Testis (tissue), 3 donors: Measurements from ENCODE around the gene FYN. TPM values are rescaled to one million over a fixed set of nuclear protein-coding genes. Genes with fewer than 3 reads are reported as not detected.

Experiments
- DNase-seq: peaks from one replicate; pipeline ENCODE4 v3.0.0-alpha.2; 2019
- H3K27ac ChIP-seq, 2 donors: fragments of 200-600 bp; sonication (generic); one replicate each; pipeline ENCODE4 v1.5.1; 2019
- H3K27me3 ChIP-seq: fragments of 200-600 bp; sonication (generic); one replicate; pipeline ENCODE4 v1.5.1; 2019
- H3K36me3 ChIP-seq: fragments of 200-600 bp; sonication (generic); one replicate; pipeline ENCODE4 v1.5.1; 2017; ENCODE audit warnings: low read depth; ENCODE audit errors: missing control alignments
- H3K4me1 ChIP-seq: fragments of 200-600 bp; sonication (generic); one replicate; pipeline ENCODE4 v1.5.1; 2019
- H3K4me3 ChIP-seq, 2 donors: fragments of 200-600 bp; sonication (generic); one replicate each; pipeline ENCODE4 v1.5.1; 2017 to 2019
- H3K9me3 ChIP-seq: fragments of 200-600 bp; sonication (generic); one replicate; pipeline ENCODE4 v1.5.1; 2017
- POLR2A ChIP-seq: fragments of 450-650 bp; IDR thresholded peaks from one replicate; pipeline ENCODE4 v1.6.1; 2017; ENCODE audit warnings: antibody characterized with exemption, mild to moderate bottlenecking, moderate library complexity
- WGBS, 2 donors: methylation state at CpG; one replicate each; pipeline ENCODE4 v1.1.5; 2018; 5-methylcytosine and 5-hydroxymethylcytosine counted together
- intact Hi-C: fragments of 100-400 bp; cut with DNase I; formaldehyde crosslinking; loops from one replicate; pipeline ENCODE4 v1.15.1; 2023; ENCODE audit warnings: low total_unique reads
- polyA plus RNA-seq: library from polyadenylated mRNA; stranded (reverse); fragments of 350-450 nt; fragmentation: Illumina TruSeq; extraction: RNeasy Lipid Tissue Mini Kit (QIAGEN cat#74804); gene quantifications from one replicate; pipeline ENCODE4 v1.2.3, GENCODE V29; 2014; ENCODE audit warnings: low read depth, low replicate concordance; ENCODE audit not compliant: insufficient read depth
- total RNA-seq, 2 donors: library from RNA; depleted of rRNA; stranded (reverse); fragments of >200 nt; gene quantifications; one replicate each; pipeline ENCODE4 v1.2.3, GENCODE V29; 2016
- TF ChIP-seq, protein P1 (sequence below), 3 experiments: fragments of 450-650 bp in 2 of 3; fragments of 200-600 bp in 1 of 3; sonication (generic) in 1 of 3; IDR thresholded peaks; one replicate each; pipeline ENCODE4 v1.5.1; 2016 to 2019; ENCODE audit warnings: antibody characterized with exemption in 3 of 3, mild to moderate bottlenecking in 2 of 3, moderate library complexity in 1 of 3

The FYN gene
- total and polyA plus RNA-seq, 3 donors from 2014 or later: 74.0 to 145 (median 104) TPM

- WGBS, 2 donors: 72 to 74% methylated on average over 2 of the region's 2 CpGs
- Histone ChIP-seq H3K36me3 (no peaks in the 10 kb centered on the region), H3K4me1 (peaks cover 3% of the 10 kb centered on the region), H3K9me3 (no peaks in the 10 kb centered on the region), H3K27ac (no peak overlapping the region), H3K27me3 (no peaks in the 10 kb centered on the region), H3K4me3 (no peak overlapping the region)
- intact Hi-C loops: no loop called here
- no peak for DNase-seq
- TF ChIP-seq POLR2A: no peak
- TF ChIP-seq, protein P1, sequence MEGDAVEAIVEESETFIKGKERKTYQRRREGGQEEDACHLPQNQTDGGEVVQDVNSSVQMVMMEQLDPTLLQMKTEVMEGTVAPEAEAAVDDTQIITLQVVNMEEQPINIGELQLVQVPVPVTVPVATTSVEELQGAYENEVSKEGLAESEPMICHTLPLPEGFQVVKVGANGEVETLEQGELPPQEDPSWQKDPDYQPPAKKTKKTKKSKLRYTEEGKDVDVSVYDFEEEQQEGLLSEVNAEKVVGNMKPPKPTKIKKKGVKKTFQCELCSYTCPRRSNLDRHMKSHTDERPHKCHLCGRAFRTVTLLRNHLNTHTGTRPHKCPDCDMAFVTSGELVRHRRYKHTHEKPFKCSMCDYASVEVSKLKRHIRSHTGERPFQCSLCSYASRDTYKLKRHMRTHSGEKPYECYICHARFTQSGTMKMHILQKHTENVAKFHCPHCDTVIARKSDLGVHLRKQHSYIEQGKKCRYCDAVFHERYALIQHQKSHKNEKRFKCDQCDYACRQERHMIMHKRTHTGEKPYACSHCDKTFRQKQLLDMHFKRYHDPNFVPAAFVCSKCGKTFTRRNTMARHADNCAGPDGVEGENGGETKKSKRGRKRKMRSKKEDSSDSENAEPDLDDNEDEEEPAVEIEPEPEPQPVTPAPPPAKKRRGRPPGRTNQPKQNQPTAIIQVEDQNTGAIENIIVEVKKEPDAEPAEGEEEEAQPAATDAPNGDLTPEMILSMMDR (IDR thresholded peaks at IDR 0.05): no peak
Observed at GRCh38 chr6:111829998-111830397, 43.3 kb downstream of the FYN start.

DNA sequence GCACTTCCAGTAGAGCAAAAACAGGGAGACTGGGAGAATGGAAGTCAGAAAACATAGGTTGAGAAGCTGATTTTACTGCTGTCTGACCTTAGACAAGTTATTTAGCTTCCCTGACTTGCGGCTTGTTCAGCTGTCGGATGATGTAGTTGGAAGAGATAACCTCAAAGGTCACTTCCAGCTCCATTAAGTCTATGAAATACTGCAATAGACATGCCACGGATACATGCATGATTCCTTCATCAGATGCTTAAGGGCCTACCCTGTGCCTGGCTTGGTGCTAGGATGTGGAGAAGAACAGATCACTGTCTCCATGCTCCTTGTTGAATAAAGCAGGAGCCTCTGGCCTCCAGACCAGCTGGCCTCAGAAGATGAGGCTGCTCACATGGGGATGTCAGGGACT lies 43.7 kb downstream of the FYN start:
- 65 to 95% methylated on average over 3 of the region's 3 CpGs for WGBS, 2 donors
- Histone ChIP-seq H3K4me1 (peaks cover 4% of the 10 kb centered on the region), H3K9me3 (no peaks in the 10 kb centered on the region), H3K27me3 (no peaks in the 10 kb centered on the region), H3K4me3 (no peak overlapping the region), H3K27ac (no peak overlapping the region), H3K36me3 (no peaks in the 10 kb centered on the region)
- intact Hi-C loops: no loop called here
- no peak for TF ChIP-seq POLR2A
- TF ChIP-seq, protein P1 (IDR thresholded peaks at IDR 0.05): no peak
- DNase-seq: no peak

DNA sequence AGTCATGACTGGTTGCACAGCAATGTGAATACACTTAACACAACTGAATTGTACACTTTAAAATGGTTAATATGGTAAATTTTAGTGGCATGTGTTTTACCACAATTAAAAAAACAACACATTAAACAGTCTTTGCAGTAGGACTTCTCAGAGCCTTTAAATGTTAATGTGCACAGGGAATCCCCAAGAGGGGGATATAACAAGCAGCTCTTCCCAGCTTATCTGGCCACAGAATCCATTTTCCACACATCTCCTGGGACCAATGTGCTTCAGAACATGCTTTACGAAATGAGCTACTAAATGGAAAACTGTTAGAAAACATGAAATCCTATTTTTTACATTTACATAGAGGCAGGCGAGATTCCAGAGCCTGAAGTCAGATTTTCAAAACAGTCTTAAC lies 44.4 kb downstream of the FYN start:
- no peak for DNase-seq
- Histone ChIP-seq H3K4me1 (peaks cover 4% of the 10 kb centered on the region), H3K27me3 (no peaks in the 10 kb centered on the region), H3K36me3 (no peaks in the 10 kb centered on the region), H3K4me3 (no peak overlapping the region), H3K27ac (no peak overlapping the region), H3K9me3 (no peaks in the 10 kb centered on the region)
- no peak for TF ChIP-seq POLR2A
- TF ChIP-seq, protein P1 (IDR thresholded peaks at IDR 0.05): no peak
- WGBS, 2 donors: 84 to 86% methylated on average over 2 of the region's 2 CpGs
- intact Hi-C loops: no loop called here

DNA sequence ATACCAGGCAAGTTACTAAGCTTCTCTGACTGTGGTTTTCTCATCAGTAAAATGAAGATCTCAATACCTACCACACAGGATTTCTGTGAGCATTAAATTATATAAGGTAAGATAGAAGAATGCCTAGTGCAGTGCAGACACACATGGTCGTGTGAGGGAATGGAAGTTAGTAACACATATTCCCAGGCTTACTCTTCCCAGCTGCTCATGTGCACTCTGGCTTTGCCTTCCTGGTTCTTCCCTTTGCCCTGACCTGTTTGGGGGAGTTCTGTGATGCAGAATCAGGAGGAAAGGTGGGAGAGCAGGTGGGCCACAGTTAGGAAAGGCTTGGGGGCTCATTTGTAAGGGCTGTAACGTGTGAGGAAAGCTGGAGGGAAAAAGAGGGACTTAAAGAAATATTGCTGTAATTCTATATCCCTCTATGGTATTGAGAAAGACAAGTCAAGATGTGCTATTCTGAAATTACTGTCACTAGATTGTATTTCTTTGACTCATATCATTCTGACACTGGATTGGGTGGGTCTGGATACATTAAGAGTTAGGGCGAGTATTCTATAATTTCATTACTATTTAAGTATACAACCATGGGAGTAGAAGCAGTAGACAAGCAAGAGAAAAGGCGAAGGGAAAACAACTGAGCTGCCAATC lies 47.7 kb downstream of the FYN start:
- H3K9me3 ChIP-seq: no peaks in the 10 kb centered on the region
- 92 to 94% methylated on average over 4 of the region's 4 CpGs for WGBS, 2 donors
- H3K36me3 ChIP-seq: no peaks in the 10 kb centered on the region
- no peak overlapping the region for H3K27ac ChIP-seq
- H3K4me1 ChIP-seq: peaks cover 4% of the 10 kb centered on the region
- H3K27me3 ChIP-seq: no peaks in the 10 kb centered on the region
- TF ChIP-seq POLR2A: no peak
- TF ChIP-seq, protein P1 (IDR thresholded peaks at IDR 0.05): no peak
- DNase-seq: no peak
- intact Hi-C loops: no loop called here
- no peak overlapping the region for H3K4me3 ChIP-seq
